ENCODE results near the gene AKR1B1.

The AKR1B1 gene

DNA sequence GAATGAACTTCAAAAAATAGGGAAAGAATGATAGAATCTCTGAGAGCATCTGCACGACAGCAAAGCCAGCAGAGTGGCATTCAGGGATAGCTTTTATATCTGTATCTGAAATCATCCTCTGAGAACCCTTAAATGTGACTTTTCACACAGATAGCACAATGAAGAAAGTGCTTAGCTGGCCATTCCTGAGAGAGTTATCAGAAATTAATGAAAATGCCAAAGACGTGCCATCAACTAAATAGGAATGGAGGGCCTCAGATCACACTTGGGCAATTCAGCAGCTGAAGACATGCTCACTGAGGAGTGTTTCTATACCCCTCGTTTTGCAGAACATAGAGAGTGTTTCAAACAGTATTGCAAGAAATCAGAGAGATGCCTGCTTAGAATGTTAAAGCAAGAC lies 51.6 kb downstream of the AKR1B1 start:
- DNase-seq (ENCODE audit: low read depth), result no peak
- in situ Hi-C loops (cut with HindIII; ENCODE audit: low sequenced_read_pairs), result no loop called here
- TF ChIP-seq, protein P1, sequence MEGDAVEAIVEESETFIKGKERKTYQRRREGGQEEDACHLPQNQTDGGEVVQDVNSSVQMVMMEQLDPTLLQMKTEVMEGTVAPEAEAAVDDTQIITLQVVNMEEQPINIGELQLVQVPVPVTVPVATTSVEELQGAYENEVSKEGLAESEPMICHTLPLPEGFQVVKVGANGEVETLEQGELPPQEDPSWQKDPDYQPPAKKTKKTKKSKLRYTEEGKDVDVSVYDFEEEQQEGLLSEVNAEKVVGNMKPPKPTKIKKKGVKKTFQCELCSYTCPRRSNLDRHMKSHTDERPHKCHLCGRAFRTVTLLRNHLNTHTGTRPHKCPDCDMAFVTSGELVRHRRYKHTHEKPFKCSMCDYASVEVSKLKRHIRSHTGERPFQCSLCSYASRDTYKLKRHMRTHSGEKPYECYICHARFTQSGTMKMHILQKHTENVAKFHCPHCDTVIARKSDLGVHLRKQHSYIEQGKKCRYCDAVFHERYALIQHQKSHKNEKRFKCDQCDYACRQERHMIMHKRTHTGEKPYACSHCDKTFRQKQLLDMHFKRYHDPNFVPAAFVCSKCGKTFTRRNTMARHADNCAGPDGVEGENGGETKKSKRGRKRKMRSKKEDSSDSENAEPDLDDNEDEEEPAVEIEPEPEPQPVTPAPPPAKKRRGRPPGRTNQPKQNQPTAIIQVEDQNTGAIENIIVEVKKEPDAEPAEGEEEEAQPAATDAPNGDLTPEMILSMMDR (IDR thresholded peaks at IDR 0.05; ENCODE audit: low read depth, low read length, missing control alignments), result no peak
- H3K4me3 ChIP-seq (ENCODE audit: low read depth, low read length), result no peak overlapping the region

DNA sequence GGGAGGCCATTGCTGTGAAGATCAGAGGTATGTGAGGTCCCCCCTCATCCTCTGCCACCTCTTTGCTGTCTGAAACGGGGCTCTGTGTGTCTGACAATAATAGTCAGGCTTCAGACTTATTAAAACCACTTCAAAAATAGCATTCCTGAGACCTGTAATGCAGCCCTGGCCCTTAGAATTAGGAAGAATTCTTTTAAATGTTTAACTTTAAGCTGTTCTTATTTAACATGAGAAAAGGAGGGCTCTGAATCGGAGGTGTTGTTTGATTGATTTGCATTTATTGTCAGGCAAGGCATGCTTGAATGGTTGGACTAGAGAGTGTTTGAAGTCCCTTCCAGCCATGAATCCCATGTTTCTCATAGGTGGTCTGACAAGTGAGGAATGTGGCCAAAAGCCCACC lies 52.5 kb downstream of the AKR1B1 start:
- H3K4me3 ChIP-seq (ENCODE audit: low read depth, low read length), result no peak overlapping the region
- TF ChIP-seq, protein P1 (IDR thresholded peaks at IDR 0.05; ENCODE audit: low read depth, low read length, missing control alignments), result no peak
- DNase-seq (ENCODE audit: low read depth), result no peak
- in situ Hi-C loops (cut with HindIII; ENCODE audit: low sequenced_read_pairs), result no loop called here

DNA sequence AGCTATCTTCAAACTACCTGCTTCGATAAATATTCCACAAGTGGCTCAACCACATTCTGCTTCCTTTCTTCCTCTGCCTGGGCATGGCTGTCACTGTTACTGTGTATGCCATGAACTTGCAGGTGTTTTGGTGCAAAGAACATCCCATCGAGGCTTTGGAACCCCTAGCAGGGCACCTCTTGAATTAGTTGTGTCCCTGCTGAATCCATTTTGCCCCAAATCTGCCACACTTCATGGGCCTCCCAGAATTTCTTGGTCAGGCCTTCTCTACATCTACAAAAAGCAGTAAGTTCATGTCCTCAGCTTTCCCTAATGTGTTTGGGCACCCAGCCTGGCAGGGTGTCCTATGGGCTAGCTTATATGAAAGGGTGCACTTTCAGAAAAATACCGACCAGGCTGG lies 53.6 kb downstream of the AKR1B1 start:
- TF ChIP-seq, protein P1 (IDR thresholded peaks at IDR 0.05; ENCODE audit: low read depth, low read length, missing control alignments), result no peak
- no peak for DNase-seq (ENCODE audit: low read depth)

DNA sequence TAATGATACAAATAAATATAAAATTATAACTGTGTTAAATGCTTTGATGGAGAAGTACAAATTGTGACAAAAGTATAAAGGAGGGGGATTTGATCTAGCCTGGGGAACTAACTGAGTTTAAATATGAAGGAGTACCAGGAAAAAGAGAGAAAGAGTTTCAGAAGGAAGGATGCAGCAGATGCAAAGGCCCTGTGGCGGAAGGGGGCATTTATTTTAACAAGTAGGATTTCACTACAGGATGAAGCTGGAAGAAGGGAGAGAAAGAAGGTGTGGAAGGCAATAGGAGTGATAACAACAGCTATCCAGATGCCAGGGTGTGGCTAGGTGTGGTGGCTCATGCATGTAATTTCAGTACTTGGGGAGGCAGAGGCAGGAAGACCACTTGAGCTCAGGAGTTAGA lies 55.8 kb downstream of the AKR1B1 start:
- in situ Hi-C loops (cut with HindIII; ENCODE audit: low sequenced_read_pairs), result no loop called here
- TF ChIP-seq, protein P1 (IDR thresholded peaks at IDR 0.05; ENCODE audit: low read depth, low read length, missing control alignments), result no peak
- DNase-seq (ENCODE audit: low read depth), result no peak
- no peak overlapping the region for H3K4me3 ChIP-seq (ENCODE audit: low read depth, low read length)

More for the DNA sequence above, 53.6 kb downstream of the AKR1B1 start:
- H3K4me3 ChIP-seq (ENCODE audit: low read depth, low read length), result no peak overlapping the region
- in situ Hi-C loops (cut with HindIII; ENCODE audit: low sequenced_read_pairs), result no loop called here

DNA sequence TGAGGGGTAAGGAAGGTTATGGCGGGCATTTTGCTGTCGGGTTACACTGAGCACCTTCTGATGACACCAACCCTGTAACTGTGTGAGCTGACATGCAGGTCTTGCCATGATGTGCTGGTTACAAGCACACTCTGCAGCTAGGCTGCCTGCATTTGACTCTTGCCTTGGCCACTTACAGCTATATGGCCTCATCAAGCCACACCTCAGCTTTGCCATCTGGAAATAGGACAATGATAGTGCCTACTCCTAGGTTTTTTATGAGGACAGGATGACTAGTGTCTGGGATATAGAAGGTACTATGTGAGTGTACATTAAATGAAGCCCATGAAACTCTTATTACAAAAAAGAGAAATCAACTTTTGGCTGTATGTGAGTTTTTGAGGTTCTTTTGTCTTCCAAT lies 58.0 kb downstream of the AKR1B1 start:
- H3K4me3 ChIP-seq (ENCODE audit: low read depth, low read length), result no peak overlapping the region
- DNase-seq (ENCODE audit: low read depth), result no peak
- in situ Hi-C loops (cut with HindIII; ENCODE audit: low sequenced_read_pairs), result no loop called here
- TF ChIP-seq, protein P1 (IDR thresholded peaks at IDR 0.05; ENCODE audit: low read depth, low read length, missing control alignments), result no peak

DNA sequence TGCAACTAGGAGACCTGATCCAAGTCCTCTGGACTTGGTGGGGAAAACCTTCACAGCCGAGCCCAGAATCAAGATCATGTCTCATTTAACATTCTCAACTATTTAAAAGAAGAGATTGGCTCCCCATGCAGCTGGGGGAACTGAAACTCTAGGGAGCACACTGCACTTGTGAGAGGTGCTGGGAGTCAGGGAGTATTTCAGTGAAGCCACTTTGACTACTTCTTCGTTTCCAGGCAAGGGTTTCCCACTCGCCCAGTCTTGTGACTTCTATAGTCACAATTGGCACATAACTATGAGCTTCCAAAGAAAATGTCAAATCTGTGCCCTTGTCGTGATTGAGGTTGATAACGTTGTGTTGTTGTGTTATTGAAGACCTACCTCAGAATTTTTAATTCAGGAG lies 62.9 kb downstream of the AKR1B1 start:
- DNase-seq (ENCODE audit: low read depth), result no peak
- TF ChIP-seq, protein P1 (IDR thresholded peaks at IDR 0.05; ENCODE audit: low read depth, low read length, missing control alignments), result no peak
- in situ Hi-C loops (cut with HindIII; ENCODE audit: low sequenced_read_pairs), result no loop called here
- no peak overlapping the region for H3K4me3 ChIP-seq (ENCODE audit: low read depth, low read length)

DNA sequence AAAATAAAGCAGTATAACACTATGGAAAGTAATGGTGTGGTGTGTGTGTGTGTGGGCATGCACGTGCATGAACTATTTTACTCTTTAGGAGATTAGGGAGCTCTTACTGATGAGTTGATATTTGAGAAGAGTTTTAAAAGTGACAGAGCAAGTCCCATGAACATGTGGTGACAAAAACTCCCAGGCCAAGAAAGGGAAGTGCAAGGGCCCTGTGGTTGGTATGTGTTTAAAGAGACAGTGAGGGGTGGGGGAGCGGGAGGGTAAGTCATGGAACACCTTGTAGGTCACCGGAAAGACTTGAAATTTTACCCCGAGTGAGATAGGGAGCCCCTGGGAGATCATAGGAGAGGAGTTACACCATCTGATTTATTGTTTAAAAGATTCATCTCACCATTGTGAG lies 63.3 kb downstream of the AKR1B1 start:
- TF ChIP-seq, protein P1 (IDR thresholded peaks at IDR 0.05; ENCODE audit: low read depth, low read length, missing control alignments), result no peak
- in situ Hi-C loops (cut with HindIII; ENCODE audit: low sequenced_read_pairs), result no loop called here
- no peak for DNase-seq (ENCODE audit: low read depth)

More for the DNA sequence above, 63.3 kb downstream of the AKR1B1 start:
- no peak overlapping the region for H3K4me3 ChIP-seq (ENCODE audit: low read depth, low read length)
